ENCODE results near the gene PLA2G4A.

DNA sequence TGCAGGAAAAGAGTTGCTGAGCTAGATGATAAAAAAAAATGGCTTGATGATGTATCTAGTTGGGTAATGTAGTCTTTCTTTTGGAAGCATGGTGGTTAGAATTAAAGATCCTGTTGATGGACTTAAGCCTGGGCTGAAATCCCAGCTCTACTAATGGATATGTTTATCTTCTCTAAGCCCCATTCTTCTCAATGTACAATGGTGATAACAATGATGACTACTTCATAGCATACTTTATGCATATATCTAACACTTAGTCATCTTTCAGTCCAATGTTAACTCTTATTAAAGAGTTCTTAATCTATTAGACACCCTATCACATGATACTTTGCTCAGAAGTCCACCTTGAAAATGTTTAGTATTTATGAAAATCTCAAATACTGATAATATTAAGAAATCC lies 189.5 kb downstream of the PLA2G4A start:
- no peak for TF ChIP-seq POLR2A (IDR thresholded peaks at IDR 0.05; ENCODE audit: low read depth, low read length)
- no peak for TF ChIP-seq POLR2AphosphoS5 (IDR thresholded peaks at IDR 0.05; ENCODE audit: low read depth, low read length)
